RWPE1 (cell line): ENCODE results near the gene PCNX2.

ENCODE experiments used
- CTCF ChIA-PET: fragments of 350-600 bp; sonication (Branson Sonifier 250); formaldehyde crosslinking; extraction: SDS; loops from one replicate; lab custom pipeline; 2021; lab: Yijun Ruan, JAX
- POLR2A ChIA-PET: fragments of 400-600 bp; formaldehyde crosslinking; extraction: SDS; loops from one replicate; lab custom pipeline; 2020; ENCODE audit warnings: antibody characterized with exemption; ENCODE audit not compliant: low non-redundant PET; lab: Yijun Ruan, JAX
- DNase-seq: peaks from one replicate; pipeline ENCODE4 v3.0.0; 2012; ENCODE audit warnings: low spot score
- H3K27ac ChIP-seq: fragments of 450-650 bp; 2 replicates; pipeline ENCODE4 v1.5.1; 2017
- CTCF ChIP-seq: fragments of 450-650 bp; conservative IDR thresholded peaks from 2 replicates; pipeline ENCODE4 v1.5.1; 2017; ENCODE audit warnings: low read depth, mild to moderate bottlenecking

Gene PCNX2

GRCh38 chr1:233299450-233299849, 3.9 kb upstream of the PCNX2 start:
- H3K27ac ChIP-seq, result no peak overlapping the region
- ChIA-PET CTCF (no interaction called here), POLR2A (no interaction called here)
- no peak for TF ChIP-seq CTCF
- DNase-seq, result no peak

GRCh38 chr1:233295975-233296322, 424 bp upstream of the PCNX2 start:
- H3K27ac ChIP-seq, result peak overlapping the region; percentile 88
- DNase-seq, result no peak
- CTCF ChIA-PET, result interaction anchor here (0.5 to 1.7 kb wide), 3 partner anchors 9 to 71 kb away, joined by 4 to 5 read pairs (median 5); no protein-coding TSS in a partner anchor
- POLR2A ChIA-PET, result no interaction called here
- TF ChIP-seq CTCF, result no peak

DNA sequence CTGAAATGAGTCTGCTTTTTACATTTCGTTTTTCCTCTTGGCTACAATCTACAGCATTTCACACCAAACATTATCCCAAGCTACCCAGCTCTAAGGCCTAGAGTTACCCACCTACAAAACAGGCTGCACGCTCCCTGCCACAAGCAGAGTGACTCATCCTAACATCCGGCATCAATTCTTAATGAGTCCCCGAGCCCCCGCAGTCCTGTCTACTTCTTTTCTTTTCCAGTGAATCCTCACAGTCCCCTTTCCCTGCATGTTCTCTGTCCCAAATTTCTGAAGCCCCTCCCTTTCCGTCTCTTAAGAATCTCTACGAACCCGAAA, 650 bp downstream of the PCNX2 start:
- ChIA-PET POLR2A (no interaction called here), CTCF (no interaction called here)
- no peak for TF ChIP-seq CTCF
- H3K27ac ChIP-seq, result peak overlapping the region; percentile 88
- DNase-seq, result peak; percentile 65

- TF ChIP-seq CTCF, result no peak
- no peak for DNase-seq
- ChIA-PET CTCF (no interaction called here), POLR2A (no interaction called here)
- no peak overlapping the region for H3K27ac ChIP-seq
Observed at GRCh38 chr1:233293556-233294446, 1.7 kb downstream of the PCNX2 start.

GRCh38 chr1:233290396-233291034, 5.0 kb downstream of the PCNX2 start:
- ChIA-PET CTCF (no interaction called here), POLR2A (no interaction called here)
- no peak overlapping the region; the same call in 1 of the 2 replicates for H3K27ac ChIP-seq
- no peak for DNase-seq
- no peak for TF ChIP-seq CTCF

DNA sequence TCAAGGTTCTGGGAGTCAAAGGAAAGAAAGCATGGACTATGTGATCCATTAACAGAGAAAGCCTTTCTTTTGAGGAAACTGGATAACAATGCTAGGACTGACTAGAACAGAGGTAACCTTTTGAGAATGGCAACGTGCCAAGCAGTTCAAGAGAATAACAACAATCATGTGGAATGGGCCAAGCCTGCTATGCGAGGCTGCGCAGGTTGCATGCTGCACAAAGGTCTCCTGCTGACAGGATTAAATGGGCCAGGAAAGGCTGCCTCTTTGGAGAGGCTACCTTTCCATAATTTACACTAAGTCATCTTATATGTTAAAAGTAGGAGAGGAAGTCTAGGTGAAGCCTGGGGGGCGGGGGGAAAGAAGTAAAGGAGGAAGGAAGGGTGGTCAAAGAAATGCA, 5.8 kb downstream of the PCNX2 start:
- ChIA-PET POLR2A (no interaction called here), CTCF (no interaction called here)
- no peak for TF ChIP-seq CTCF
- DNase-seq, result no peak
- no peak overlapping the region for H3K27ac ChIP-seq
